HG02884 (cell line): ENCODE measurements around the gene BRIX1.

Experiments
- ATAC-seq: cut with Tn5 transposase; IDR thresholded peaks from one replicate; pipeline ENCODE4 v1.9.1; 2021; ENCODE audit warnings: mild to moderate bottlenecking, moderate library complexity; ENCODE audit not compliant: unreplicated experiment

BRIX1 gene, protein sequence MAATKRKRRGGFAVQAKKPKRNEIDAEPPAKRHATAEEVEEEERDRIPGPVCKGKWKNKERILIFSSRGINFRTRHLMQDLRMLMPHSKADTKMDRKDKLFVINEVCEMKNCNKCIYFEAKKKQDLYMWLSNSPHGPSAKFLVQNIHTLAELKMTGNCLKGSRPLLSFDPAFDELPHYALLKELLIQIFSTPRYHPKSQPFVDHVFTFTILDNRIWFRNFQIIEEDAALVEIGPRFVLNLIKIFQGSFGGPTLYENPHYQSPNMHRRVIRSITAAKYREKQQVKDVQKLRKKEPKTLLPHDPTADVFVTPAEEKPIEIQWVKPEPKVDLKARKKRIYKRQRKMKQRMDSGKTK

DNA sequence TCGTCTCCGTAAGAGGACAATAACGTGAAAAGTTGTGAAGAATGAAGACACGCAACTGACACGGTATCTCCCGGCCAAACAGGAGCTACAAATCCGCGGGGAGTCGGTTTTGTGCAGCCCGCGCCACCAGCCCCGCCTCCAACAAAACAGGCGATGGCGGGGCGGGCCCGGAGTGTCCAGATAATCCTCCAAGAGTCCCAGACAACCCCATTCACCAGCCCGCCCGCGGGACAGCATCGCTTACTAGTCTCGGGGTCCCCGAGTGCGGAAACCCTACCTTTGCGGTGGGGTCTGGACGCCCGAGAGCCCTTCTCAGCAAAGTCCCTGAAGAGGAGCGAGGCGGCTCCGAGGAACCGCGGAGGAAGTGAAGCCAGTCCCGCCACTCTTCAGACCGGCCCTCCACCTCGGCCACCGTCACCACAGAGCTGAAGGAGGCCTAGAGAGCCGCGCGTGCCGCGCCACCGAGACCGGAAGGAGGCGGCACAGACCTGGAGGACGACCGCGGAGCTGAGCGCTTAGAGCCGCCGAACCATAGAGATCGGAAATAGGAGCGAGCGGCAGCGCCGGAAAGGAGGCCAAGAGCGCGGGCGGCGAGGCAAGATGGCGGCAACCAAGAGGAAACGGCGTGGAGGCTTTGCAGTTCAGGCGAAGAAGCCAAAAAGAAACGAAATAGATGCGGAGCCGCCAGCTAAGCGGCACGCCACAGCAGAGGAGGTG, at the start of gene BRIX1, which contains the start of gene RAD1:
Gene BRIX1, plus strand, starts transcription at position 573 of the 717 bp plus-strand sequence. Its CDS starts 28 bp downstream, at position 601.
Gene RAD1, minus strand, starts transcription at position 366 of the 717 bp plus-strand sequence. CDS start 612 bp downstream, outside the sequence.
- ATAC-seq, result peak; percentile 97

DNA sequence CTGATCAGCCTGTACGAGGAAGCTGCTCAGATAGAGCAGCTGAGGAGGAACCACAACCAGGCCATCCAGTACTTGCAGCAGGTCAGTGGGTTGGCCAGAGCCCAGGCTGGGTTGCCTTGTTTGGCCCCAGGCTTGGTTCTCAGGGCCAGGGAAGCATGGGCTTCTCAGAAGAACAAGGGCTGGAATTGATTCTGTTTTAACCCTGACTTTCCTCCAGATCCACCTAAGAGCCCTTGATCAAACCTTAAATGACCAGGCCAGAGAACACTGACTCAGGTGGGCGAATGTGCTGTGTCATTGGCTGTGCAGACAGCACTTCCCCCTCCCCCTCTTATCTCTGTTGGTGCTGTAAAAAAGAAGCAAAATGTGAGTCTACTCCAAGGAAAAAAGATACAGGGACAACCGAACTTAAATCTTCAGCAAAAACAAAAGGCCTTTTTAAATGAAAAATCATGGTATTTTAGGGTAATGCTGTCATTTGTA, 48.5 kb upstream of the BRIX1 start:
- ATAC-seq, result no peak

DNA sequence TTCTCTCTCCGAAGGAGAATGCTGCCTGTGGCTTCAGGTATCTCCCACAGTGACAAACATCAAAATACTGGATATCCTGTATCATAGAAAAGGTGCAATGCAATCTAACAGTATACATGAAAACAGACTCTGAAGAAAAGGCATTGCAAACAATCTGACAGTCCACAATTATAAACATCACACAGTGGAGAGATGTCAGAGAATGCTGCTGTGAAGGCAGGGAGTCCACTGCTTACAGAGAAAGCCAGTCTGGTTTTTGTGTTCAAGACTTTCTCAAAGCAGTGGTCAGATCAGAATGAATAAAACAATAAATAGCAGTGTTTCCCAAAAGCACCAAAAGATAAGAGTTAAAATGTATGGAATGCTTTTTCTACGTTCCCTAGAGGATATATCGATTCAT, 47.9 kb upstream of the BRIX1 start:
- no peak for ATAC-seq

DNA sequence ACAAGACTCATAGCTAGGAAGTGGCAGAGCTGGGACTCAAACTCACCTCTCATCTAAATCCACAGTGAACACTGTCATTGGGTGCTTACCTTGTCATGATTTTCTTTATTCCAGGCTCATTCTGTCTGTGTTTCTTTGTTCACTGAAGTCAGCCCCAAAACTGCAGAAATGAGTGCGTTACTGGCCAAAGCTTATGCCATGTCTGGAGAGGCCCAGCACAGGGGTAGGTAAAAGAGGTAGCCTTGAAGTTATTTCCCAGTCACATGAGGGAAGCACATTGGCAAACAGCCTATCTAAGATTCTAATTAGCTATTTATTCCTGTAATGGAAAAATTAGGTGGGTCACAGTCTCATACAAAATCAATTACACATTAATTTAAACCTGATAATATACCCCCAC, 46.7 kb upstream of the BRIX1 start:
- ATAC-seq, result no peak

DNA sequence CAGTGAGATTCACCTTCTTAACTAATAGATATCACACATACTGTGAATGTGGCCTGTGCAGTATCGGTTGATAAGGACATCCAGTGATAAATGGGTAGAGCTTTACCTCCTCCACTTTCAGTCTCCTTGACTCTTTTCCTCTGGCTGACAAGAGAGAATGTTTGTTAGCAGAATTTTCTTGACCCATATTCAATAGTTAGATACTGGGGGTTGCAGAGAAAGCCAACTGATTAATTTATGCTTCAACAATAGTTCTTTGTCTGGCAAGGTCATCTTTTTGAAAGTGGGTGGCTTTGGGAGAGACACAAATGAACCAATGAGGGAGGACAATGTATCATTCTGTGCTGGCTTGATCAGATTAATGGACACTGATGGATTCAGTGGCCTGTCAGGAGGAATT, 46.3 kb upstream of the BRIX1 start:
- no peak for ATAC-seq

DNA sequence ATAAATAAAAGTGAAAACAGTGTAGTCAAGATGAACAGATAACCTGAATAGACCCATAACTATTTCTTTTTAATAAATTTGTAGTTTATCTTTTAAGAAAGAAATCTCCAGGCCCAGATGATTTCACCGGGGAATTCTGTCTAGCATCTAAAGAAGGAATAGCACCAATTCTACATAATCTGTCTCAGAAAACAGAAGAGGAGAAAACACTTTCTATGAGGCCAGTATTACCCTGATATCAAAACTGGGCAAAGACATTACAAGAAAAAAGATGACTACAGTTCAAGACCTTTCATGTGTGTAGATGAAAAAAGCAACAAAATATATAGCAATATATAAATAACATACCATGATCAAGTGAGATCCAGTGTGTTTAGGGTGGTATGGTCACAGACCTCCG, 45.1 kb upstream of the BRIX1 start:
- ATAC-seq, result no peak

DNA sequence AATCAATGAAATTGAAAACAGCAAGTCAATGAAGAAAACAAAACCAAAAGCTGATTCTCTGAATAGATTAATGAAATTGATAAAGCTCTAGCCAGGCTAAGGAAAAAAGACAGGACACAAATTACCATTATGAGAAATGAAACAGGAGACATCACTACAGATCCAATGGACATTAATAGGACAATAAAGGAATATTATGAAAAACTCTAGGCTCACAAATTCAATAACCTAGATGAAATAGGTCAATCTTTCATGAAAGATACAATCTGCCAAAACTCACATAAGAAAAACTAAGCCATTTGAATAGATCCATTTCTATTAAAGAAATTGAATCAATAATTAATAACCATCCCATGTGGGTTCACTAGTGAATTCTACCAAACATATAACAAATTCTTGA, 39.2 kb upstream of the BRIX1 start:
- no peak for ATAC-seq

DNA sequence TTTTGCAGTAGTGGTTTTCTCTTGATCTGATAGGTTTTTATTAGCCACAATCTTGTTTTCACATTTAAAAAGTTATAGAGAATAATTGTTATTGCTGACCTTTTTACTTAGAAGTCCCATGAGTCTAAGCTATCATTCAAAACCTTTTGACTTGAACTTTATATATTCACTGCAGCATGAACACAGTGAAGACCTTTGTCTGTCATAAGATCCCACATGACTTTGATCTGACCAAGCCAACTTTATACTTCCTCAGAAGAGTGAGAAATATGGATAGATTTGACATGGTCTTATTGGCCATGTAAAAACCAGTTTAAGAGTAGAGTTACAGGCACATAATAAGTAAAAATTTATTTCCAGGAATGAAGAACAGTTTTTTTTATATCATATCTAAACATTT, 34.3 kb upstream of the BRIX1 start:
- ATAC-seq, result no peak

DNA sequence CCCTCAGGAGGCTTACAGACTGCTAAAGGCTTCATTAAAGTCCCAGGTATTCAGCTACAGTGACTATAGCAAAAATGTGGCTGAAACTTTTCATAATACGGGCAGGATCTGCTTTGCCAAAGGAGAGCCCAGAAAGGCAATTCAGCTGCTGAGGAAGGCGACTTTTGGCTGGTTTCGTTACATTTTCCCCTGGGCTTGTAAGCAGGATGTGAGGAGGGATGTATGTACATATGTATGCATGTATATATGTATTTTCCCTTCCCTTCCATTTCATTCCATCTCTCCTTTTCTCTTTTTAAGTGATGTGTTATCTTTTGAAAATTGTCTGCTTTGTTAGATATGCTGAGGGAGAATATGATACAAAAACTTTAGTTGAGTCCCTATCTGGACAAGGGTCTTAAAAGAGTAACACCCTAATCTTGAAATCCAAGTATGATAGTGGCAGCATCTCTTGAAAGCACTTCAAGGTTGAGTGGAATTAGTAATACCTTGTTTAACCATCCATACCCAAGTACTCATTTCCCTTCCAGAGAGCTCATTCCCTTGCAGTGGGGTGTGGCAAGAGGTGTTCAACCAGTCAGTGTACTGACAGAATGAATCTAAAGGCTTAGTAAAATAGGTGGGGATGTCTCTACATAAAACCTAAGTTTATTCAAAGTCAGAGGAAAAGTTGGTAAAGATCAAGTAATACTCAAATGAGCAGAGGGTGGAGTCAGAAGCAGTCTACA, 29.0 kb upstream of the BRIX1 start:
- no peak for ATAC-seq

DNA sequence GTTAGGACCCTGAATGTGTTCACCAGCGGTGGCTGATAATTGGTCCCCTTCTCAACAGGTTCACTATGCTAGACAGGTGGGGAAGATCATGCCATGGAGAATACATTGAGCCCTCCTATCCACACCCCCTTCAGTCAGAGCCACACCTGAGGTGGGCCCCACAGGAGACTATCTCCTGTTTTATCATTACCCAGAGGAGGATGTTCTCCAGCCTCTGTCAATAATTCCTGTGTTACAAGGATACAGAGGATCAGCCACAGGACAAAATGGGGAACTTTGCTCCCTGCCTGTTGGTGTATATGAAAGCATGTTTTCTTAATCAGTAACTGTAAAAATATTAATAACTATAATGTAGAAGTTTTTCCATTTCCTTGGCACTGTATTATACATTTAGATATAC, 26.1 kb upstream of the BRIX1 start:
- no peak for ATAC-seq

DNA sequence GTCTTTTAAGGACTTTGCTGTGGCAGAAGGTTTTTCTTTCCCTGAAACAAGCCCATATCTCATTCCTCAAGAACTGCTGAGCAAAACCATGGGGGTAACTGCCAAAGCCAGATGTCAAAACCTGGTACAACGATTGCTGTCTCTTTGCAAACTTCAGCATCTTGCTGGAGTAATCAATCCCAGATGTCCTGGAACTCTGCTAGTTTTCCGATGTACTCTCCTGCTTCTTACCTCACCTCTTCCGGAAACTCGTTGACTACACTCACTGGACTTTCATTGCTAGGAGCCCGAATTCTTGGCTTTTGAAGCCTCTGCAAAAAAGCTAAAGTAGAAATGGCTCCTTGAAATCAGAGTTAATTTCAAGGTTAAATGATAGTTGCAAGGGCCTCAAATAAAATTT, 23.5 kb upstream of the BRIX1 start:
- ATAC-seq, result no peak

DNA sequence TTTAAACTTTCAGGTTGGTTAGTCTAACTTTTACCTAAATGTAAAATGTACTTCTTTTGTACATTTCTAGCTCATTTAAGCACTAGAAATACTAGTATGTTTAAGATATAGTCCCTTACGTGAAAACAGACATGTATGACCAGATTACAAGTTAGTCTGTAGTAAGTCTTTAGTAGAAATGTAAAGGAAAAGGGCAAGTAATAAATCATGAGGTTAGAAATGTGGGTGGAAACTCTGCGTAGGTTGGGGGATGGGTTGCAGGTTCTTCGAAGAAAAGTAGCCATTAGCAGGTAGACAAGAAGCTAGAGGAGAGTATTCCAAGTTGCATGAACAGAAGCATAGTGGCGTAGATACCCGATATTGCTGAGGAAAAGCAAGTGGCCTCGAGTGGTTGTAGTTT, 23.1 kb upstream of the BRIX1 start:
- ATAC-seq, result no peak

DNA sequence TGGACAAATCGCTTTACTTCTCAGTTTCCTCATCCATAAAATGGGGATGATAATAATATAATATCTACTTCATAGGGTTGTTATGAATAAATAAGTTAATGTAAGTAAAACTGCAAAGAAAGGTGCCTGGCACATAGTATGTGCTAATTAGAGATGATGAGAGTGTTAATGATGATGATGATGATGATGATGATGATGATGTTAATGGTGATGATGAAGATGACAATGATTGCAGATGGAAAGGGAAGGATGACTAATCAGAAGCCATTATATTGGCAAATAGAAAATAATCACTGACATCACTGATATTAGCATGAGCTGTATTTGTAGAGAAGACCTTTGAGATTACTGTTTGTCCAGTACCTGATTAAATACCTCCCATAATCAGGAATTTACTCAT, 20.8 kb upstream of the BRIX1 start:
- ATAC-seq, result no peak

DNA sequence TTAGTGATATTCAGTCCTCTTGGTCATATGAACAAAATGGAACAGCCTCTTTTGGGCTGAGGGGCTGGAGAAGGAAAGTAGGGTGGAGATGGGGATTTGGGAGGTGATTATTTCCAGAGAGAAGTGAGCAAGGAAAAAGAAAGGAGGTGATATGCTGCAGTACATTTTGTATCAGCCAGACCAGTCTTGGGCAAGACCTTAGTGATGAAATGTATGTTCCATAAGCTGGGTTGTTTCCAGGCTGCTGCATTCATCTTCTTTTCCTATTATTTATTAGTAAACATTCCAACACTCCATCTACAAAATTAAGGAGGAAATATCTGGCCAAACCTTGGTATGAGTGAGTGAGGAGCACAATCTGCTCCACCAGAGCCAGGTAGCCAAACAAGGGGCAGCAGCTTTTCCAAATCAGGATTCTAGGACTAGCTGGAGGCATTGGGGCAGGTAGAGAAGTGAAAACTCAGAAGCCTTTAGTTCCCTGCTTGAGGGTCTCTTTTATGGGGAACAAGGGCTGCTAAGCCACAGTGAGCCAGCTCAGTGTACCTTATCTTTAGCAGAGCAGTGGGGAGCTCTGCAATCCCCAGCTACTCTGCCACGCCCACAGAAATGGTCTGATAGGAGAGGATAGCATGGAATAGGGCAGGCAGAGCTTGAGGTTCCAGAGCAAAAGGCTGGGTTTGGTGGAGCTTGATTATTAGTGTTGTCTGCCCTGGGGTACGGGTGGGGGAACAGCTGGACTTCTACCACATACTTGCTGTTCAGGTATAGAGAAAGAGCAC, 19.7 kb upstream of the BRIX1 start:
- no peak for ATAC-seq

DNA sequence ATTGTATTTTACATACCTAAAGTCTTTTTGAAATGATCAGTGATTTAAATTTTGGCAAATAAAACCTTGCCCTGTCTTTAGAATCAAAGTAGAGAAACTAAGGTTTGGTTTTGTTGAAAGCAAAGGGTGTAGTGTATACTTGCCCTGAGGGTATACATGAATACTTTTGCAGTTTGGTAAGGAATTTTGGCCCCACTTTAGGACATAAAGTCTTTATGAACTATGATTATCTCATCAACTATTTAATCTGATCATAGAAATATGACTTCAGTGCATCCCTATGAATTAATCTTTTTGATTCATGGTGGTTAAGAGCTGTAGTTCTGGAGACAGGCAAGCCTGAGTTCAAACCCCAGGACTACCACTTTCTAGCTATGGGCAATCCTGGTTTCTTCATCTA, 17.9 kb upstream of the BRIX1 start:
- ATAC-seq, result no peak

DNA sequence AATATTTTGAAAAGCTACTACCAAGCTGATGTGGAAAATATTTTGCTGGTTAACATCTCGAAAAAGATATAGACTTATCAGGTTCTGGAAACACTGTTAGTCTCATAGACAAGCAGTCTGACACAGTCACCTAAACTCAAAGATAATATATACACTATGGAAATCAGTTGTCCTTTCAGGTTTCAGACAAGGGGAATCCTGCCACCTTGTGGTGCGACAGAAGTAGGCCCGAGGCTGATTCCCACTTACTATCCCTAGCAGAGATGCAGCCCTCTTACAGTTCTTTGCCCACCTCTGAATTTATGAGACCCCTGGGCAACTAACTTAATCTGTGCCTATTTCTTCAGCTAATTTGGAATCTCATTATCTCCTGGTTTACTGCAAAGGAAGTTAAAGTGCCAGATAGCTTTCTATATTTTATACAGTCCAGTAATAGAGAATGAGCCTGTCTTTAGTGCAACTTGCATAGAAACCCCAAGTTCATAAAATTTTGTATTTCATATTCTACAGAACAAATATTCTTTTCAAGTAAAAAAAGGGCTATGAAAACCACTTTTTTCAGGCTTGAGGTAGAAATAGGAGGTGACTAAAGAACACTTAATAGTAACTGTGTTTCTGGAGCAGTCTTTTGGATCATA, 17.1 kb upstream of the BRIX1 start:
- ATAC-seq, result peak; percentile 78

DNA sequence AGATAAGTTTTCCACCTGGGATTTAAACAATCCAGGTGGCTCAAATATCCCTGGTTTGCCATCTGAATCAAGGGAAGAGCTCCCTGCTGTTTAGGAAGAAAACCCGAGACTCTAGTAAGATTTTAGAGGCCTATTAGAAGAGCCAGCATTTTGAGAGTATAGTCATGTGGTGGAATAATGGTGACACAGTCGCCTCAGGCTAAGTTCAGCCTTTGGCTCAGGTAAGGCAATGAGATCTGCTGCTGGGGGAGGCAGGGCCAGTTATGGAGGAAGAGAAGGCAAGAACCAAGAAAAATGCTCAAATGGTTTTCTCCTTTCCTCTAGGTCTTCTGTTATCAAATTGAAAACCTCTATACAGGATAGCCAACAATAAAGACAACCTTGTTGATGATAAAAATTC, 16.4 kb upstream of the BRIX1 start:
- no peak for ATAC-seq

DNA sequence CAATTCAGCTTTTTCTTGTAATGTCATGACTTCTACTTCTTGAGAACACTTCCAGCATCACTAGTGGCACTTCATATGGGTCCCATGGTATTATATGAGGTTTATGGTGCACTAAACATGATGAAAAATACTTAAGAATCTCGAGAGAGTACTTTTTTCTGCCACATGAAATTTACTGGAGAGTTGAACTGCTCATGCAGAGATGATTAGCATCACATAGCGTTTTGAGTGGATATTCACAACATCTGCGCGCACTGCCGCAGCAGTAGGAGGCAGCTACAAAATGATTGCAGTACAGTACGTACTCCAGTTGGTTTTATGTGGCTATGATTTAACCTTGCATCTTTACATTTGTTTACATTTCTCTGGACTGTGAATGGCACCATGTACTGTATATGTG, 14.9 kb upstream of the BRIX1 start:
- ATAC-seq, result no peak

DNA sequence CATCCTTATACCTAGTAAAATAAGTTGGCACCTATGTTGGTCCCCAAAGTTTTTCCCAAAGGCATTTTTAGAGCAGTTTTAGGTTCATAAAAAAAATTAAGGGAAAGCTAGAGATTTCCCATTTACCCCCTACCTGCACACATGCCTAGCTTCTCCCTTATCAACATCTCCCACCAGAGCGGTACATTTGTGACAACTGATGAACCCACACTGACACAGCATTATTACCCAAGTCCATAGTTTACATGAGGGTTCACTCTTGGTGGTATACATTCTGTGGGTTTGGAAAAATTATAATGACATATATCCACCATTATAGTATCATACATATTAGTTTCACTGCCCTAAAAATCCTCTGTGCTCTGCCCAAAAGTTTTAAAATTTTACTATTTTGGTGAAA, 12.3 kb upstream of the BRIX1 start:
- no peak for ATAC-seq

DNA sequence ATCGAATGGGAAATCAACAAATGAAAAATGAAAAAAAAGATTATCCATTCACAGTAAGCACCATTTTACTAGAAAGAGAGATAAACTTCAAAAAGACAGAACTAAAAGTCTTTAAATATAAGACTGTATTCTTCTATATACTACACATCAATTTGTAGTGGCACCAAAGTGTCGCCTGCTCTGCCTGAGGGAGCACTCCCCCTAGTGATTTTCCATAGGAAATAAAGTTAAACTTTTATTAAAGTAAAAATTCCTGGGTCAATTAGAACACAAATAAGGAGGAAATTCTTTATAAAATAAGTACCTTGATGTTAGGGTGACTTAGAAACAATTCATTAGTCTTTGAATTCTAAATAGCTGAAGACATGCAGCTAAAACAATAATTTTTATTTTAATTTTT, 9.9 kb upstream of the BRIX1 start:
- ATAC-seq, result no peak
